HTR-8/SVneo (cell line): ENCODE measurements around the gene AGPAT2.
"Not testable (repeated sequence)": the region's sequence is repeated elsewhere in the genome, so short reads cannot be mapped to it uniquely, and the experiment has no call there.

Experiments used
- DNase-seq: peaks from one replicate; pipeline ENCODE4 v3.0.0; 2011; ENCODE audit warnings: low spot score, mixed read lengths; ENCODE audit not compliant: insufficient read length
- FAIRE-seq: peaks from 2 replicates; lab custom pipeline; 2011; peaks lifted over from hg19 to GRCh38; lab: Jason Lieb, UNC

AGPAT2 gene

DNA sequence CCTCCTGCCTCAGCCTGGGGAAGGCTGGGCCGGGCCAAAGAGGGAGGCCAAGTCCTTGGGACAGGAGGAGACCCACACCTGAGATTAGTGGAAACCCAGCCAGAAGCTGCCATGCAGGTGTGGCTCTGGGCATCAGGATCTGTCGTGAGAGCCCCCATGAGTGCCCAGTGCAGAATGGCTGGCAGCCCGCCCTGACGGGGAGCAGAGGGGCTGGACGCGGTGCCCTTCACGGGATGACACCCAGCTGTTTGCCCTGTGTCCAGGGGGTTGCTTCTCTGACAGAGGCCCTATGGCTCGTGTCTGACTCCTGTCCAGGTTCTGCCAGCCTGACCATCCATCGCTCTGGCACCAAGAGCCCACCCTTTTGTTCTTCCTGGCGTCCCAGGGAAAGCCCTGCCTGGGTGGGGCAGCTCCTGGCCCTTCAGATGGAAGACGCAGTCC, 33.7 kb upstream of the AGPAT2 start:
- no peak for DNase-seq
- FAIRE-seq: no peak

DNA sequence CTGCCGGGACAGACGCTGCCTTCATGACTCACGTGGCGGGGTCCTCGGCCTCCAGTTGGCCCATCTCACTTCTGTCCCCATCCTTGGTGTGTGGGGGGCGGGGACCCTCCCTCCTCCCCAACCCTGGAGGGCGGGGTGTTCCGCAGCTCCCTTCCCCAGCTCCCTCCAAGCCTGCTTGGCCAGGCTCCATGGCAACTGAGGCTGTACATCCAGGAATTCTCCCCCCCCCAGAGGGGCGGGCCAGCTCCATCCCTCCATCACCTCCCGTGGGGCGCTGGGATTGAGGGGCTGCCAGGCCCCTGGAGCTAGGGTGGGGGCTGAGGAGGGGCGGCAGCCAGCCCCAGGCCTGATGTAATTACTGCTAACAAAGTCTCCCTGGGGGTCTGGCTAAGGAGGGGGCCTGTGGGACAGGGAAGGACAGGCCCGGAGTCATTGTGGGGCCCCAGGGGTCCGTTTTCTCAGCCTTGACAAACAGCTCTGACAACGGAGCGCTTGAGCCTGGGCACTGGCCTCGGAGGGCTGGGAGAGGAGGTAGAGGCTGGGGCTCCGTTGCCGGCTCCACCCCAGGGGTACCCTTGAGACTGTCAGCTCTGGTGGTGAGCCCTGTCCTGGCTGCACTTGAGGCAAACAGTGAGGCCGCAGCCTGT, 33.1 kb upstream of the AGPAT2 start:
- no peak for FAIRE-seq
- no peak for DNase-seq

DNA sequence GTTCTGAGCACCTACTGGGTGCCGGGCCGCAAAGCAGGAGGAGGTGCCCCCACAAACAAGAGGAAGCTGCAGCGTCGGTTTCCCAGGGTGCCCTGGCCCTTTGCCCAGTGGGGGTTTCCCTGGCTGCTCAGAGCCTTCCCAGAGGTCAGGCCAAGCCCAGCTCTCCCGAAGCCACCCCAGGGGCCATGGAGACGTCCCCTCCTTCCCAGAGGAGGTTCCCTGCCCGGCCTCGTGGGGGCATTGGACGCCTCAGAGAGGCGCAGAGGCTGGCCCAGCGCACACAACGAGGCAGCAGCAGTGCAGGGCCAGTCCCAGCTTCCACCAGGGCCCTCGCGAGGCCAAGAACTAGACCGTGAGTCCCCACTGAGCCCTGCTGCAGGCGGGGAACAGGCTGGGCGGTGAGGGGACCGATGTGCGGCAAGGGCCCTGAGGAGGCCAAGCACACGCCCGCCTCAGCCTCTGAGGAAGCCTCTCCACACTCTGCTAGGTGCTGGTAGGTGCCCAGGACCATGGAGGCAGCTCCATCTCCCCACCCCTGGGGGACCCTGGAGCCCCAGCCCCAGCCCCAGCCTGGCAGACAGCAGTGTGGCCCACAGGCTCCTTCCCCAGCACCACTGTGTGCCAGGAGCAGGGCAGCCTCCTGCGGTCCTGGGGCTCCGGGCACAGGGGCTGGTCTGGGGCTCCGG, 32.1 kb upstream of the AGPAT2 start:
- DNase-seq: no peak
- no peak for FAIRE-seq

DNA sequence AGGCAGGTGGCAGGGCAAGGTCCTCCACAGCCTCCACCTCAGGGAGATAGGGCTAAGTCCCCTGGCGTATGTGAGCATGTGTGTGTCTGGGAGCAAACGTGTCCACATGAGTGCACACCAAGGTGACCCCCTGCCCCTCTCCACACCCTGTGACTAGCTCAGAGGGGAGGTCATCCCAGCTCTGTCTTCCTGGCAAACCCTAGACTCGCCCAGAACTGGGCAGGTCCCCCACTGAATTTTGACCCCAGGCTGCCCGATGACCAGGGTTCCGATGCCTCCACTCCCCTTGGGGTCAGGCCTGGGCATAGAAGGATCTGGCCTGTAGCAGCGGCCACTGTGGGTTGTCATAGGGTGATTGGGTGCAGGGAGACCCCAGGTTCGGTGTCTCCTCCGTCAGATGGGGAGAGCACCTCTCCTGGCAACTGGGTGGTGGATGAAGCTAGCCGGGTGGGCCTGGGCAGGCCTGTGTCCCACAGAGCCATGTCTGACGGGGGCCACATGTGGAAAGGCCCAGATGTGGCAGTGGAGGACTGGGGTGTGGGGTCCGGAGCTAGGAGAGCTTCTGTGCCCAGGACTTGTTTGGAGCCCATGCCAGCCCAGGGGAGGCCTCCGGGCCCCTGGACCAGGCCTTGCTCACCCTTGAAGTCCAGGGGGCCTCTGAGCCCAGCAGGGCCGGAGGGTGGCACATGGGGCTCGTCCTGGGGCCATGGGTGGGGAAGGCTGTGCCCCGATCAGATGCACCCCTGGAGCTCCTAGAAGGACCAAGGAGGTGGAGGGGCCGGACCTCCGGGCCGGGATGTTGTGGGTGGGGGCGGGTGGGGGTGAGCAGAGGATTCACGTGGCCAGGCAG, 31.3 kb upstream of the AGPAT2 start:
- FAIRE-seq (no peak), DNase-seq (no peak)

DNA sequence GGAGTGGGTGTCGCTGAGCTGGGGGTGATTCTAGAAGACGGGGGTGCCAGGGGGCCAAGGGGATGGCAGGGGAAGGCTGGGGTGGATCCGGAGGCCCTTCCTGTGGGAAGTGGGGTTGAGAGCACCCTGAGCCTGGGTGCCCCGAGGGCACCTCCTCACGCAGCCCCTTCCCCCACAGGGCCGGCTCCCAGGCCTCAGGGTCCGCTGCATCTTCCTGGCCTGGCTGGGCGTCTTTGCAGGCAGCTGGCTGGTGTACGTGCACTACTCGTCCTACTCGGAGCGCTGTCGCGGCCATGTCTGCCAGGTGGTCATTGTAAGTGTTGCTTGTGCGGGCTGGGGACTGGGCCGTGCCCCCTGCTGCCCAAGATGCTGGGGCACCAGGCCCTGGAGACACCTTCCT, 30.1 kb upstream of the AGPAT2 start:
- DNase-seq (no peak), FAIRE-seq (no peak)

DNA sequence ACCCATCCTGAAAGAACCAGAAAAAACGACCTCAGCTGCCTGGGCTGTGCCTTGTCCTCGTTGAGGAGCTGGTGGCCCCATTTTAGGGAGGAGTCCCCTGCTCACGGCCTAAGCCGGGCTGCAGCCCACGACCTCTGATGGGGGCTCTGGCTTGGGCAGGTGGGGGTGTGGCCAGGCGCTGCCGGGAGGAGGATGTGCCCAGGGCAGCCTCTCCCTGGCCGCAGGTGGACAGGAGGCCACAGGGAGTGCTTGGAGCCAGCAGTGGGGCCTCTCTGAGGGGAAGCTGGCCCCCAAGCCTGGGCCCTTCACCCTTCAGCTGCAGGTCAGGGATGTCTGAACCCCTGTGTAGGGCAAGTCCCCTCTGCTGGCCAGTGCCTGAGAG, 27.6 kb upstream of the AGPAT2 start:
- no peak for DNase-seq
- FAIRE-seq: no peak

DNA sequence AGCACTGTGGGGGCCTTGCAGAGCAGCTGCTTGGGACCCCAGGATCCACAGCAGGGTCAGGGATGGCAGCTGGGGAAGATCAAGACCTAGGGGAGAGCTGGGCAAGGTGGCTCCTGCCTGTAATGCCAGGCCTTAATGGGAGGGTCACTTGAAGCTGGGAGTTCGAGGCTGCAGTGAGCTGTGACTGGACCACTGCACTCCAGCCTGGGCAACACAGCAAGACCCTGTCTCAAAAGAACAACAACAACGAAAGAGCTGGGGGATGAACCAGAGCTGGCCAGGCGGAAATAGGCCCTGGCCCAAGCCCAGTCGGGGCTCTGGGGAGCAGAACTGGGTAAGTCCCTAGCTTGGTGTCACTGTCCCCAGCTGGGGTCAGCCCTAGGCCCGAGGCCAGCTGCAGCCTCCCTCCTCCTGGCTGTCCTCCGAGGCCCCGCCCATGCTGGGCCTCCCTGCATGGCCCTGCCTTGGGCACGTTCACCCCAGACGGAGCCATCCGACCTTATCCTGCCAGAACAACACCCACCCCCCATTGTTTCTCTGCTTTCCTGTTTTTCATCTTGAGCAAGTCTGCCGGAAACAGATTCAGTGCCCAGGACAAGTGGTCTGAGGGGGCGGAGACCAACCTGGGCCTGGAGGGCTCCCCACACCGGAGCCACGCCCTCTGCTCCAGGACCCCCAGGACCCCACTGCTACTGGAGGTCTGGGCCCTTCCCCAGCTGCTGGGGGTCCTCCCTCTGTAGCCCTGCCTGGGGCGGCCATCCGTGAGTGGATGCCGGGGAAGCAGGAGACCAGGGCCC, 27.0 kb upstream of the AGPAT2 start:
- DNase-seq (no peak), FAIRE-seq (no peak)

DNA sequence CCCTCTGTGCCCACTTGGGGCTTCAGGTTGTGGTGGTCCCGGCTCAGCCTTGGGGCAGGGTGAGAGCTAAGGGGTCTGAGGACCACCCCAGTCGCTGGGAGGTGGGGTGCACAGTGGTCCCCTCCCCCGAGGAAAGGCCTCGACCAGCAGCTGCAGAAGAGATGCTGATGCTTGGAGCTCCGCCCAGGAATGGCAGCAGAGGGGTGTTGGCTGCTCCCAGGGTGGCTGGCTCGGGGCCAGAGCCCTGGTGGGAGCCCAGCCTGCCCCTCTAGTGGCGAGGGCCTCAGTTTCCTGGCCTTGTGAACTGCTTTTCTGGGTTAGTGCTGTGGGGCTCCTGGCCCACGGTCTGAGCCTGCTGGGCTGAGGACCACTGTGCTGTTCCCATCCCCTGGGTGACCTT, 26.3 kb upstream of the AGPAT2 start:
- no peak for DNase-seq

DNA sequence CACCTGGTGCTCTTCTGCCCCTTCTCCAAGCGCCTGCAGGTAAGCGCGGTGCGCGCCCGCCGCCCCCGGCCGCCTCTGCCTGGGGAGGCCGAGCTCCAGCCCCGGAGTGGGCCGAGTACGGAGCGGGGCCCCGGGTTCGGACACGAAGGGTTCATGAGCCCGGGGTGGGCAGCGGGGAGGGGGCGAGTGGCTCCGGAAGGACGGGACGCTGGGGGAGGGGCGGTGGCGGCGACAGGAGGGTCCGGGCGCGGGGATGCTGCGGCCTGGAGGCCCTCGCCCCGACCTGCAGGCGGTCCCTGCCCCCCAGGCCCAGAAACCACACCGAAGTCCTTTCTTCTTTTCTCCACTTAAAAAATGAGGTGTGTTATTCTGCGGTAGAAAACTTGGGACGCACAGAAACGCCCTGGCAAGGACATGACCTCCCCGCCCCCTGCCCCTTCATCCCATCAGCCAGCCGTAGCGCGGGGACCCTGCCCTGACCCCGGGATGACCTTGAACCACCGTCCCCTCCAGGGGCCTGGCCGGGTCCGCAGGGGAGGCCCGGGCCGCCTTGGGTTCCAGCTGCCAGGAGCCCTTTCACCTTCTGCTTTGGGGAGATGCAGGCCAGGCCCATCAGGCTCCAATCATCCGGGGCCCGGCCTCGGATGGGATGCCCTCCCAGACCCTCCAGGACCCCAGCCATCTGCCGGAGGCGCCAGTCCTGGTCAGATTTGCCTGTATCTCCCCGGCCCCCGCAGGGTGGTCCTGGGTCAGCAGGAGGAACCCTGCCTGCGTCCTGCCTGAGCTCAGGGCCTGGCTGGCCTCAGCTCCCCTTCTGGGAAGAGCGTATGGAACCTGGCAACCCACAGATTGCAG, 25.7 kb upstream of the AGPAT2 start:
- FAIRE-seq (no peak), DNase-seq (no peak)

More for the DNA sequence above, 26.3 kb upstream of the AGPAT2 start:
- FAIRE-seq: no peak

DNA sequence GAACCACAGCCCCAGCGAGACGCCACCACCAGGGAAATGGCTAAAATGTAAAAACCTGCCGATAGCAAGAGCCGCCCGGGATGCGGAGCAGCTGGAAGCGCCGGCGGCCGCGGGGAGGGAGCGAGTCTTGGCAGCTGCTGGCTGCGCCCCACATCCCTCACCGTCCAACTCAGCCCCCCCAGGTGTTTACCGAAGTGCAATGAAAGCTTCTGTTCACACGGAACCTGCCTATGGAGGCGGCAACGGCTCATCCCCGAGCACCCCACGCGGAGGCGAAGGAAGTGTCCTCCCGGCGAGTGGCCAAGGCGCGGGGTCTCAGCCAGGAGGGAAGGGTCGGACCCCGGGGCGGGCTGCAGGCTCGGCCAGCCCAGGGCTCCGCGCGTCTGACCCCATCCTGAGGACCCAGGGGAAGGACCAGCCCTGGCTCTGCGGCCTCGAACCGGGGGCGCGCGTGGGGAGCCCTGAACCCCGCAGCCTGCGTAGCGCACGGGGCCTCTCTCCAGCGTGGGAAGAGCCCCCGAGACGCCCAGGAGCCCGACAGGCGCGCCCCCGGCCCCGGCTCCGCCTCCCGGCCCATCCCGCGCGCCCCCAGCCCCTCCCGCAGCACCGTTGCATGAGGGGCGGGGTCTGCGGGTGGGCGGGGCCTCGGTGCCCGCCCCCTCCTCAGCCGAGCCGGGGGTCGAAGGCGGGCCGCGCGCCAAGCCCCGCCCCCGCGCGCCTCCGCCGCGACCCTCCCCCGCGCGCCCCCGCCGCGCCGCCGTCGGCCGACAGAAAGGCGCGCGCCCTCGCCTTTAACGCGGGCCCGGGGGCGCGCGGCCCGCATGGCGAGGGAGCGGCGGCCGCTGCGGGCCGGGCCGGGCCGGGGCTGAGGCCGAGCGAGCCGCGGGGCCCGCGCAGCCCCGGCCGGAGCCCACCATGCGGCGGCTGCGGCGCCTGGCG, 24.8 kb upstream of the AGPAT2 start, which contains the start of gene DIPK1B:
Gene DIPK1B, plus strand, starts transcription at position 822 of the 939 bp plus-strand sequence. Its CDS starts 94 bp downstream, at position 916.
- DNase-seq (no peak), FAIRE-seq (peak; percentile 36)

DNA sequence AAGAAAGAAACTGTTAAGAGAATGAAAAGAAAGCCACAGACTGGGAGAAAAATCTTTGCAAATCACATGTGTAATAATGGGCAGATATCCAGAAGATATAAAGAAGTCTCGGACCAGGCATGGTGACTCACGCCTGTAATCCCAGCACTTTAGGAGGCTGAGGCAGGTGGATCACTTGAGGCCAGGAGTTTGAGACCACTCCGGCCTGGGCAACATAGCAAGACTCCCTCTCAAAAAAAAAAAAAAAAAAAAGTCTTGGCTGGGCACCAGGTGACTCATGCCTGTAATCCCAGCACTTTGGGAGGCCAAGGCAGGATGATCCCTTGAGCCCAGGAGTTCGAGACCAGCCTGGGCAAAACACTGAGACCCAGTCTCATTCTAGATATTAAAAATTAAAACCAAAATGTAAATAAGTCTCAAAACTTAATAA, 24.0 kb upstream of the AGPAT2 start:
- DNase-seq, FAIRE-seq: not testable (repeated sequence)

DNA sequence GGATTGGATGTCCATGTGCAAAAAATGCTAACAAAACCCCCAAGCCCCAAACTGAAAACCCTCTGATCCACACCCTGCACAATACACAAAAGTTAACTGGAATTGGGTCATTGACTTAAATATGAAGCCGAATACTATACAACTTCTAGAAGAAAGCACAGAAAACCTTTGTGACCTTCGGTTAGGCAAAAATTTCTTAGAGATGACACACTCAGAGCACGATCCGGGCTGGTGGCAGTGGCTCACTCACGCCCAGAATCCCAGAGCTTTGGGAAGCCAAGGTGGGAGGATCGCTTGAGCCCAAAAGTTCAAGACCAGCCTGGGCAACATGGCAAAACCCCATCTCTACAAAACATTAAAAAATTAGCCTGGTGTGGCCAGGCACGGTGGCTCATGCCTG, 23.3 kb upstream of the AGPAT2 start:
- DNase-seq (no peak), FAIRE-seq (no peak)

DNA sequence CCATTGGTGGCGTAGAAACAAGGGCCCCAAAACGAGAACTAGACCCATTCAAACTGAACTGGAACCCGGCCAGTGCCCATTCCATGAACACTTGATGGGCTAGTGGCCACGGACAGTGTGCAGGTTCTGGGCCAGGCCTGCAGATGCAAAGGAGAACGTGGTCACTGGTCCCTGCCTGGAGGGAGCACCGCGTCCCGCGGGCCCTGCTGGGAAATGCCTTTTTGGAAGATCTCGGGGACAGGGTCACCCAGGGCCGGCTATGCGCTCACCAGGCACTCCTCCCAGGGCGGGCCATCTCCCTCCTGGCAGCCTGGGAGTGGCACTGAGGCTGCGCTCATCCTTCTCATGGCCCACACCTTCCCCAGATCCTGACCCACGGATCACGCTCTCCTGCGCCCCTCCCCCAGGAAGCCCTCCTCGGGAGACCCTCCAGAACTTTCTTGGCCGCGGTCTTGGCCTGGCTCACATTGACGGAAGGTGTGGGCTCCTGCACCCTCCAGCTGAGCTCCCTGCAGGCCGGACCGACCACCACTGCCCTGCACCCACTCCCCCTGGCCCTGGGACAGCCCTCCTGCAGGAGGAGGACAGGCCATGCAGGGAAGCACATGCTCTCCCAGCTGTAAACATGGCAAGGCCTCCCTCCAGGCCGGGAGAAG, 22.3 kb upstream of the AGPAT2 start:
- FAIRE-seq: no peak
- no peak for DNase-seq

DNA sequence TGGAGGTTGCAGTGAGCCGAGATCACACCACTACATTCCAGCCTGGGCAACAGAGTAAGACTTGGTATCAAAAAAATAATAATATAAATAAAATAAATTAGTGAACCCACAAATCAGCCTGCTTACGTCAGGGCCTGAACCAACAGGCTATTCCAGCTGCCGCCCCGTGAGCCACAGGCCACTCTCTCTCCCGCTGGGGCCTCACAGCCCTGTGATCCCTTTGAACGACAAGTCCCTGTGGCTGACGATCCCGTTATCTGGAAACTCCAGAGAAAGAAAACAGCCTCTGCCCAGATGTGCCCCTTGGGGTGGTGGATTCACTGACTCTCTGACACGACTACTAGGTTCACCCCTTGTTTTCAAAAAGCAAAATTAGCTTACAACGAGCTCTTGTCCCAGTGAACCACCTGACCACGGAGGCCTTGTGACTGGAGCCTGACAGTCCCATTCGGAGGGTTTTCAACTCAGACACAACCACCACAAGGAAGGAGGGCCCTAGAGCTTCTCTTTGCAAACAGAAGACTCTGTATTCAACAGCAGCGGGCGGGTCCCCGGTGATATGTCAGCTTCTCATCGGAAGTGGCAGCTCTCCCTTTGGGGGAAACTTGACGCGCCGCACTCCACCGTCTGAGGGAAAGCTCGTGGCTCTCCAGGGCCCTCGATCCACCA, 20.7 kb upstream of the AGPAT2 start:
- DNase-seq: no peak
- FAIRE-seq: no peak

DNA sequence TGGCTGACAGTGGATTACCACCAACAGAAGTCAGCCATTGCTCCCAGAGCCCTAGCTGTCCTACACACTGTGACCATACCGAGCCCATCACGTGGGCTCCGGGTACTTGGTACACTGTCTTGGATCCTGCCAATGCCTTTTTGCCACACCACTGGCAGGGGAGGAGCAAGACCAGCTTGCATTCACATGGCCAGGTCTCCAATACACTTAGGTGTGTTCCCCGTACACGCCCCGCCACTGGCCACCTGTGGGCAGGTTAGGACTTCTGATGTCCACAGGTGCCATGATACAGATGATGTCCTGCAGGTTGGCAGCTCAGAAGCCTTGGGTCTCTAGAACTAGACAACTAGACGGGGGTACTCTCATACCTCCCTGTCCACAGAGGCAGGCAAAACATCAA, 19.8 kb upstream of the AGPAT2 start:
- FAIRE-seq (no peak), DNase-seq (no peak)

DNA sequence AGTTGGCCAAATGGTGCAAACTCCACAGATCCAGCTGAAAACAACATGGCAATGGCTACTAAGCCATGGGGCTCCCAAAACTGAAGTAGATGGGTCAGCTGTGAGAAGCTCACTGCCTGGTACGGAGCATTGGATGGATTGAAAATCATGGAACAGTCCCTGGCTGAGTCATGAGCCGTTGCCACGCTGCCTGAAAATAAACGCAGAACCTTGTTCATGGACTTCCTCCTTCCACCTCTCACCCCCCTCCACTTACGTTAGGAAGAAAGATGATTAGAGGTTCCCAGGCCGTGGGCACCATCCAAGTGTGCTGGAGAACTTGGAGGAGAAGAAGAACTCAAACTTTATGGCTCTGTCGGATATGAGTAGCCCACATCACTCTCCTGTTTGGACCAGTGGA, 18.3 kb upstream of the AGPAT2 start:
- DNase-seq: no peak
- no peak for FAIRE-seq

DNA sequence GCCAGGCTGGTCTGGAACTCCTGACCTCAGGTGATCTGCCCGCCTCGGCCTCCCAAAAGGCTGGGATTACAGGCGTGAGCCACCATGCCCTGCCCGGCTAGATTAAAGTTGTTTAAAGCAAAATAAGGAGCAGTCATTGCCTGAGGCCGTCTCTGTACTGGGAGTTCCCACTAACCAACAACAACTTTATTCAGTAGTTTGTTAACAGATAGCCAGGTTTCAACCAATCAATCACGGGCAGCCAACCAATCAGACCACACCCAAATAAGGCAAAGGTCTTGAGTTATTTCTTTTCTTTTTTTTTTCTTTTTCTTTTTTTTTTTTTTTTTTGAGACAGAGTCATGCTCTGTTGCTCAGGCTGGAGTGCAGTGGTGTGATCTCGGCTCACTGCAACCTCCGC, 17.5 kb upstream of the AGPAT2 start:
- not testable (repeated sequence) for FAIRE-seq, DNase-seq
